A549 (cell line): ENCODE data around the gene SORT1. TPM values are rescaled to one million over a fixed set of nuclear protein-coding genes. Genes with fewer than 3 reads are reported as not detected.

Experiments
- ATAC-seq, 2 experiments: fragments of 200-7000 bp in 1 of 2; fragments of >200 bp in 1 of 2; cut with Nextera tagmentation in 1 of 2; cut with Tn5 transposase in 1 of 2; 3 replicates each; pipeline versions ENCODE4 v1.8.0 to v1.9.1; 2018 to 2020; ENCODE audit warnings: mild to moderate bottlenecking in 1 of 2, moderate library complexity in 1 of 2
- CTCF ChIA-PET: fragments of 300-600 bp; sonication (Branson Sonifier 250); formaldehyde crosslinking; extraction: SDS; loops from one replicate; lab custom pipeline; 2021; ENCODE audit warnings: antibody characterized with exemption, inconsistent platforms; lab: Yijun Ruan, JAX
- POLR2A ChIA-PET: fragments of 350-600 bp; formaldehyde crosslinking; extraction: SDS; loops from one replicate; lab custom pipeline; 2021; ENCODE audit warnings: antibody characterized with exemption, inconsistent platforms; lab: Yijun Ruan, JAX
- DNase-seq, 2 experiments: peaks; one replicate each; pipeline versions ENCODE4 v3.0.0 to v3.0.0-alpha.2; 2011 to 2016; ENCODE audit warnings: low read depth in 1 of 2, low spot score in 1 of 2
- FAIRE-seq: peaks from 2 replicates; lab custom pipeline; 2011; peaks lifted over from hg19 to GRCh38; lab: Jason Lieb, UNC
- H3K27ac ChIP-seq, 2 experiments: fragments of >200 bp; sonication (Bioruptor Twin); formaldehyde crosslinking; 3 replicates each; pipeline ENCODE4 v1.5.1; 2016 to 2017
- H3K4me1 ChIP-seq: fragments of >200 bp; sonication (Bioruptor Twin); formaldehyde crosslinking; 3 replicates; pipeline ENCODE4 v1.6.1; 2016
- H3K4me2 ChIP-seq: fragments of >200 bp; sonication (Bioruptor Twin); formaldehyde crosslinking; 3 replicates; pipeline ENCODE4 v1.6.1; 2016
- H3K4me3 ChIP-seq: fragments of >200 bp; sonication (Bioruptor Twin); formaldehyde crosslinking; 3 replicates; pipeline ENCODE4 v1.5.1; 2016
- H3K9me3 ChIP-seq: fragments of >200 bp; sonication (Bioruptor Twin); formaldehyde crosslinking; 3 replicates; pipeline ENCODE4 v1.6.1; 2016
- CBX2 ChIP-seq: fragments of 200-600 bp; sonication (generic); IDR thresholded peaks from 2 replicates; pipeline ENCODE4 v1.6.1; 2016; ENCODE audit warnings: low read depth, mild to moderate bottlenecking, borderline replicate concordance
- CBX8 ChIP-seq: fragments of 200-600 bp; sonication (generic); IDR thresholded peaks from 2 replicates; pipeline ENCODE4 v1.6.1; 2016
- CHD2 ChIP-seq: fragments of 150-350 bp; IDR thresholded peaks from 2 replicates; pipeline ENCODE4 v1.6.1; 2014; ENCODE audit warnings: low read length; ENCODE audit not compliant: partially characterized antibody
- E2F6 ChIP-seq: IDR thresholded peaks from 2 replicates; pipeline ENCODE4 v1.6.1; 2012; ENCODE audit warnings: low read depth, borderline replicate concordance
- EP300 ChIP-seq, 2 experiments: fragments of >200 bp; sonication (Bioruptor Twin); formaldehyde crosslinking; IDR thresholded peaks; 2 replicates in 1 of 2; 3 replicates in 1 of 2; pipeline ENCODE4 v1.6.1; 2016 to 2017
- FOSB ChIP-seq: fragments of 250-450 bp; sonication (Bioruptor Pico); IDR thresholded peaks from 2 replicates; pipeline ENCODE4 v1.5.0; 2020; ENCODE audit warnings: mild to moderate bottlenecking, moderate library complexity
- HDAC2 ChIP-seq: fragments of 200-600 bp; sonication (generic); IDR thresholded peaks from 2 replicates; pipeline ENCODE4 v1.6.1; 2016
- HES2 ChIP-seq: fragments of >200 bp; sonication (Bioruptor Twin); formaldehyde crosslinking; IDR thresholded peaks from 2 replicates; pipeline ENCODE4 v1.6.1; 2016
- JUN ChIP-seq, 2 experiments: fragments of >200 bp; sonication (Bioruptor Twin); formaldehyde crosslinking; IDR thresholded peaks; 2 replicates in 1 of 2; 3 replicates in 1 of 2; pipeline ENCODE4 v1.6.1; 2016 to 2017
- KDM1A ChIP-seq: fragments of 200-600 bp; sonication (generic); IDR thresholded peaks from 2 replicates; pipeline ENCODE4 v1.6.1; 2016; ENCODE audit warnings: low read depth, mild to moderate bottlenecking
- KDM5A ChIP-seq: fragments of 200-600 bp; sonication (generic); IDR thresholded peaks from 2 replicates; pipeline ENCODE4 v1.6.1; 2016; ENCODE audit warnings: antibody characterized with exemption, mild to moderate bottlenecking
- MAZ ChIP-seq: fragments of 150-350 bp; IDR thresholded peaks from 2 replicates; pipeline ENCODE4 v1.6.1; 2014; ENCODE audit warnings: antibody characterized with exemption, low read depth, low read length, borderline replicate concordance
- NFE2L2 ChIP-seq: fragments of 150-350 bp; conservative IDR thresholded peaks from 2 replicates; pipeline ENCODE4 v1.6.1; 2014; ENCODE audit warnings: low read length
- NPAS2 ChIP-seq: fragments of 250-450 bp; sonication (Bioruptor Pico); IDR thresholded peaks from 2 replicates; pipeline ENCODE4 v1.8.0; 2022; ENCODE audit warnings: mild to moderate bottlenecking, moderate library complexity, borderline replicate concordance
- NR3C1 ChIP-seq: fragments of >200 bp; sonication (Bioruptor Twin); formaldehyde crosslinking; IDR thresholded peaks from 3 replicates; pipeline ENCODE4 v1.6.1; 2017
- POLR2AphosphoS2 ChIP-seq: conservative IDR thresholded peaks from 2 replicates; pipeline ENCODE4 v1.6.1; 2012; ENCODE audit warnings: low read length, improper control_type of control experiment, inconsistent platforms
- RARB ChIP-seq: fragments of 250-450 bp; sonication (Bioruptor Pico); IDR thresholded peaks from 2 replicates; pipeline ENCODE4 v1.8.0; 2021; ENCODE audit warnings: mild to moderate bottlenecking, moderate library complexity
- RNF2 ChIP-seq: fragments of 200-600 bp; sonication (generic); IDR thresholded peaks from 2 replicates; pipeline ENCODE4 v1.6.1; 2016; ENCODE audit warnings: low read depth, mild to moderate bottlenecking, antibody characterized with exemption, moderate library complexity, borderline replicate concordance
- TFCP2L1 ChIP-seq: fragments of 250-450 bp; sonication (Bioruptor Pico); IDR thresholded peaks from 2 replicates; pipeline ENCODE4 v1.5.0; 2021; ENCODE audit warnings: mild to moderate bottlenecking
- ZSCAN20 ChIP-seq: fragments of 250-450 bp; sonication (Bioruptor Pico); IDR thresholded peaks from 2 replicates; pipeline ENCODE4 v1.8.0; 2022; ENCODE audit warnings: mild to moderate bottlenecking, moderate library complexity
- WGBS: methylation state at CpG from one replicate; pipeline ENCODE4 v1.1.6; 2017; ENCODE audit errors: missing lambda C conversion rate; 5-methylcytosine and 5-hydroxymethylcytosine counted together
- polyA plus RNA-seq, 4 experiments: library from polyadenylated mRNA; depleted of rRNA in 3 of 4; stranded (reverse); fragments of >200 nt; fragmentation: RNase III in 1 of 4; extraction: RNeasy Plus Mini Kit Qiagen cat#74134 plus additional on column Dnase treatment in 1 of 4; gene quantifications; 2 replicates in 3 of 4; 3 replicates in 1 of 4; pipeline ENCODE4 v1.2.3, GENCODE V29; 2011 to 2017

Gene SORT1
- polyA plus RNA-seq, 2 of the 4 experiments (the other 2 are of a cell fraction), result 6.0 to 14.7 TPM

GRCh38 chr1:109299558-109300343 lies 98.0 kb downstream of the SORT1 start:
- H3K27ac ChIP-seq, result no peak overlapping the region
- CTCF ChIA-PET, result no interaction called here
- POLR2A ChIA-PET, result no interaction called here
- ATAC-seq, result no peak
- TF ChIP-seq POLR2AphosphoS2 (no peak), MAZ (no peak)
- TF ChIP-seq, all 56 proteins: peak for 0
- no peaks in the 10 kb centered on the region for H3K9me3 ChIP-seq
- FAIRE-seq, result no peak
- H3K4me1 ChIP-seq, result peaks cover 3% of the 10 kb centered on the region; the same call in 1 of the 3 replicates
- WGBS, result 87% methylated on average over 20 of the region's 20 CpGs
- DNase-seq, result no peak
- H3K4me2 ChIP-seq, result no peak overlapping the region
- H3K4me3 ChIP-seq, result no peak overlapping the region

- Histone ChIP-seq H3K4me3 (no peak overlapping the region), H3K4me2 (no peak overlapping the region), H3K9me3 (no peaks in the 10 kb centered on the region), H3K4me1 (peaks cover 3% of the 10 kb centered on the region; the same call in 1 of the 3 replicates), H3K27ac (no peak overlapping the region)
- ChIA-PET POLR2A (no interaction called here), CTCF (no interaction called here)
- WGBS, result 64% methylated on average over 10 of the region's 11 CpGs
- TF ChIP-seq KDM1A, result no peak
- TF ChIP-seq TFCP2L1 (CRISPR knock-in tag), result no peak
- no peak for TF ChIP-seq POLR2AphosphoS2
- no peak for TF ChIP-seq HES2
- TF ChIP-seq MAZ, result no peak
- TF ChIP-seq FOSB (CRISPR knock-in tag), result no peak
- no peak for TF ChIP-seq E2F6
- no peak for TF ChIP-seq NFE2L2
- TF ChIP-seq KDM5A, result no peak
- DNase-seq, result no peak
- no peak for ATAC-seq
- no peak for FAIRE-seq
Observed at GRCh38 chr1:109298666-109299557, 98.8 kb downstream of the SORT1 start.

- Histone ChIP-seq H3K9me3 (no peaks in the 10 kb centered on the region), H3K4me2 (no peak overlapping the region), H3K4me1 (peaks cover 3% of the 10 kb centered on the region; the same call in 1 of the 3 replicates), H3K27ac (no peak overlapping the region), H3K4me3 (no peak overlapping the region)
- 88% methylated on average over 16 of the region's 16 CpGs for WGBS
- no peak for ATAC-seq
- no peak for DNase-seq
- POLR2A ChIA-PET, result no interaction called here
- no peak for FAIRE-seq
- no peak for TF ChIP-seq NPAS2 (CRISPR knock-in tag)
- TF ChIP-seq CBX8, result no peak
- no peak for TF ChIP-seq RNF2
- TF ChIP-seq MAZ, result no peak
- no peak for TF ChIP-seq JUN (IDR thresholded peaks at IDR 0.05)
- no peak for TF ChIP-seq ZSCAN20 (CRISPR knock-in tag)
- no peak for TF ChIP-seq CBX2
- no peak for TF ChIP-seq RARB
- no peak for TF ChIP-seq NR3C1
- TF ChIP-seq KDM5A, result no peak
- no peak for TF ChIP-seq EP300 (IDR thresholded peaks at IDR 0.05)
- no peak for TF ChIP-seq HES2
- TF ChIP-seq CHD2, result no peak
- TF ChIP-seq HDAC2, result no peak
- CTCF ChIA-PET, result interaction anchor here (1.1 to 1.7 kb wide), 3 partner anchors 14 to 102 kb away, joined by 4 to 5 read pairs (median 5); partner anchors contain the start of gene PSRC1
Observed at GRCh38 chr1:109296782-109297181, 100.9 kb downstream of the SORT1 start.
